Peyer's patch (tissue), 4 donors: ENCODE data around the gene CNTN2.

ENCODE experiments used
- CTCF ChIP-seq, 6 experiments: fragments of 450-650 bp in 4 of 6; fragments of 200-600 bp in 2 of 6; sonication (generic) in 1 of 6; IDR thresholded peaks; one replicate each; pipeline ENCODE4 v1.5.1; 2017 to 2019; ENCODE audit warnings: antibody characterized with exemption in 6 of 6, mild to moderate bottlenecking in 3 of 6, moderate library complexity in 1 of 6
- POLR2A ChIP-seq, 2 donors: fragments of 450-650 bp; IDR thresholded peaks; one replicate each; pipeline ENCODE4 v1.5.1; 2017; ENCODE audit warnings: antibody characterized with exemption in 2 of 2, mild to moderate bottlenecking in 2 of 2, moderate library complexity in 2 of 2

- no peak for TF ChIP-seq POLR2A (IDR thresholded peaks at IDR 0.05)
- TF ChIP-seq CTCF (IDR thresholded peaks at IDR 0.05) = no peak
Measured at GRCh38 chr1:205001162-205001561, 41.9 kb upstream of the CNTN2 start.
